Fibroblast of villous mesenchyme (primary cell): ENCODE results near the gene MTG1. TPM values are rescaled to one million over a fixed set of nuclear protein-coding genes. Genes with fewer than 3 reads are reported as not detected.

Source experiments
- DNase-seq: peaks from one replicate; pipeline ENCODE4 v3.0.0-alpha.2; 2010; ENCODE audit warnings: low read depth
- H3K4me3 ChIP-seq: 2 replicates; pipeline ENCODE4 v1.5.1; 2011; ENCODE audit warnings: low read depth, mild to moderate bottlenecking, low read length
- total RNA-seq: library from RNA; depleted of rRNA; stranded (reverse); fragments of >200 nt; gene quantifications from 2 replicates; pipeline ENCODE4 v1.2.3, GENCODE V29; 2012
- TF ChIP-seq, protein P1 (sequence below): IDR thresholded peaks from 2 replicates; pipeline ENCODE4 v1.5.1; 2012; ENCODE audit warnings: low read depth, mild to moderate bottlenecking, low read length; ENCODE audit not compliant: insufficient read depth

The MTG1 gene
- total RNA-seq, 1 donor, result 22.5 TPM

DNA sequence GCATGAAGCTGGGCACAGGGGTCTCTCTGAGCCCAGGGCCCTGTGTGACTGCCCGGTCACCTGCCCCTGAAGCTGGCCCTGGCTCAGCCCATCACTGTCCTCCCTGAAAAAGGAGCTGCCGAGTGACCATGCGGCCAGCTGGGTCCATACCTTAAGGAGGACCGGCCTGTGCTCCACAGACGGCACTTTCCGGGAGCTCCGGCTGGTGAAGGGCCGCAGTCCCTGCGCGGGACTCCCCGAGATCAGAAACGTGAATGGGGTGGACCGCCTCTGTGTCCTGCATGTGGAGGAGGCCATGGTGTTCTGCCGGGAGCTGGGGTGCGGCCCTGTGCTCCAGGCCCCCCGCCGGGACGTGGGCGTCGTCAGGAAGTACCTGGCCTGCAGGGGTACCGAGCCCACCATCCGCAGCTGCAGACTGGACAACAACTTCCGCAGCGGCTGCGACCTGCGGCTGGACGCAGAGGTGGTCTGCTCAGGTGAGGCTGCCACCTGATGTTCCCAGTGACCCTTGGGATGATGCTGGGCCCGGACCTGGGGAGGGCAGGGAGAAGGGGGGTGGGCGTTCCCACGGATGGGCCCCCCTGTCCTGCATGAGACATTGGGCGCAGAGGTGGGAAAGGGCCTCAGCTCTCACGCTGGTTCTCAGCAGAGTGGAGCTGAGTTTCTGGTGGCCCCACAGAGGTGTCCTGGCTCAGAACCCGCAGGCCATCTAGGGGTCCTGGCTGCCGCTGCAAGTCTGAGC lies 63.3 kb downstream of the MTG1 start:
- TF ChIP-seq, protein P1, sequence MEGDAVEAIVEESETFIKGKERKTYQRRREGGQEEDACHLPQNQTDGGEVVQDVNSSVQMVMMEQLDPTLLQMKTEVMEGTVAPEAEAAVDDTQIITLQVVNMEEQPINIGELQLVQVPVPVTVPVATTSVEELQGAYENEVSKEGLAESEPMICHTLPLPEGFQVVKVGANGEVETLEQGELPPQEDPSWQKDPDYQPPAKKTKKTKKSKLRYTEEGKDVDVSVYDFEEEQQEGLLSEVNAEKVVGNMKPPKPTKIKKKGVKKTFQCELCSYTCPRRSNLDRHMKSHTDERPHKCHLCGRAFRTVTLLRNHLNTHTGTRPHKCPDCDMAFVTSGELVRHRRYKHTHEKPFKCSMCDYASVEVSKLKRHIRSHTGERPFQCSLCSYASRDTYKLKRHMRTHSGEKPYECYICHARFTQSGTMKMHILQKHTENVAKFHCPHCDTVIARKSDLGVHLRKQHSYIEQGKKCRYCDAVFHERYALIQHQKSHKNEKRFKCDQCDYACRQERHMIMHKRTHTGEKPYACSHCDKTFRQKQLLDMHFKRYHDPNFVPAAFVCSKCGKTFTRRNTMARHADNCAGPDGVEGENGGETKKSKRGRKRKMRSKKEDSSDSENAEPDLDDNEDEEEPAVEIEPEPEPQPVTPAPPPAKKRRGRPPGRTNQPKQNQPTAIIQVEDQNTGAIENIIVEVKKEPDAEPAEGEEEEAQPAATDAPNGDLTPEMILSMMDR, result no peak
- H3K4me3 ChIP-seq, result no peak overlapping the region
- DNase-seq, result no peak

DNA sequence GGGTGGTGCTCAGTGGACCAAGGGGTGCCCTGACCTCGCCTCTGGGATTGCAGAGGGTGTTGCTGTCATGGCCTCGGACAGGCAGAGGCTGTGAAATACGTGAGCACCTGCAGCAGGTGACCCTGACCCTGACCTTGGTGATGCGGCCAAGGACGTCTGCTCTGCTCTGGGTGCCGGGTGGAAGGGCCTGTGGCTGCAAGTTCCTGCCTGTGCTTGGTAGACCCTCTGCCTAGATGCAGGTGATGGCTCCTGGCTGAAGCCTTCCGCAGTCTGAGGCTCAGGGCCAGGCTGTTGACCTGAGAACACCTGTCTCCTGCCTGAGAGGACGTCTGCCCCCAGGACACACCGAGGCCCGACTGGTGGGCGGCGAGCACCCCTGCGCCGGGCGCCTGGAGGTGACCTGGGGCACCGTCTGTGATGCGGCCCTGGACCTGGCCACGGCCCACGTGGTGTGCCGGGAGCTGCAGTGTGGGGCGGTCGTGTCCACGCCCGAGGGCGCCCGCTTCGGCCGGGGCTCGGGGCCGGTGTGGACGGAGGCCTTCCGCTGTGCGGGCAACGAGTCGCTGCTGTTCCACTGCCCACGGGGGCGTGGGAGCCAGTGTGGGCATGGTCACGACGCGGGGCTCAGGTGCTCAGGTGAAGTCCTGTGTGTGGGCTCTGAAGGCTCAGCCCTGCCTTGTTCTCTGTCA lies 64.2 kb downstream of the MTG1 start:
- TF ChIP-seq, protein P1, result no peak
- H3K4me3 ChIP-seq, result no peak overlapping the region
- DNase-seq, result no peak

DNA sequence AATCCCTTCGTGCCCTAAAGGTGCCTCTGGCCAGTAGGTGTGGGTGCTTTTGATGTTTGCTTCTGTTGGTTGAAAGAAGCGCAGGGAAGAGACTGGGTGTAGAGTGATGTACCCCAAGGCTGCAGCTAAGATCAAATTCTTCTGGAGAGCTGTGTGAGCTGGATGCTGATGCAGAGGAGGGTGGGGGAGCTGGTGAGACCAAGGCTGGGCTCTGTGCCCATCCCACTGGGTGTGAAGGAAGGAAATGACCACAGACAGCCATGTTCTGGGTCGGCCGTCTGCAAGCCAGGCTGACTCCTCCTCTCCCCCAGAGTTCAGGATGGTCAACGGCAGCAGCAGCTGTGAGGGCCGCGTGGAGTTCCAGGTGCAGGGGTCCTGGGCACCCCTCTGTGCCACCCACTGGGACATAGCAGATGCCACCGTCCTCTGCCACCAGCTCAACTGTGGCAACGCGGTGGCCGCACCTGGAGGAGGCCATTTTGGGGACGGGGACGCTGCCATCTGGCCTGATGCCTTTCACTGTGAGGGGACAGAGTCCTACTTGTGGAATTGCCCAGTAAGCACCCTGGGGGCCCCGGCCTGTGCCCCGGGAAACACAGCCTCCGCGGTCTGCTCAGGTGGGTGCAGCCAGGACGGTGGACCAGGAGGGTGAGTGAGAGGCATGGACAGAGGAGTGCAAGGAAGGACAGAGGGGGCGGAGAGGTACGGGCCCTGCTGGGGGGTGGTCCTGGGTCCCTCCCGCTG lies 64.9 kb downstream of the MTG1 start:
- no peak for DNase-seq
- no peak overlapping the region for H3K4me3 ChIP-seq
- TF ChIP-seq, protein P1, result no peak

DNA sequence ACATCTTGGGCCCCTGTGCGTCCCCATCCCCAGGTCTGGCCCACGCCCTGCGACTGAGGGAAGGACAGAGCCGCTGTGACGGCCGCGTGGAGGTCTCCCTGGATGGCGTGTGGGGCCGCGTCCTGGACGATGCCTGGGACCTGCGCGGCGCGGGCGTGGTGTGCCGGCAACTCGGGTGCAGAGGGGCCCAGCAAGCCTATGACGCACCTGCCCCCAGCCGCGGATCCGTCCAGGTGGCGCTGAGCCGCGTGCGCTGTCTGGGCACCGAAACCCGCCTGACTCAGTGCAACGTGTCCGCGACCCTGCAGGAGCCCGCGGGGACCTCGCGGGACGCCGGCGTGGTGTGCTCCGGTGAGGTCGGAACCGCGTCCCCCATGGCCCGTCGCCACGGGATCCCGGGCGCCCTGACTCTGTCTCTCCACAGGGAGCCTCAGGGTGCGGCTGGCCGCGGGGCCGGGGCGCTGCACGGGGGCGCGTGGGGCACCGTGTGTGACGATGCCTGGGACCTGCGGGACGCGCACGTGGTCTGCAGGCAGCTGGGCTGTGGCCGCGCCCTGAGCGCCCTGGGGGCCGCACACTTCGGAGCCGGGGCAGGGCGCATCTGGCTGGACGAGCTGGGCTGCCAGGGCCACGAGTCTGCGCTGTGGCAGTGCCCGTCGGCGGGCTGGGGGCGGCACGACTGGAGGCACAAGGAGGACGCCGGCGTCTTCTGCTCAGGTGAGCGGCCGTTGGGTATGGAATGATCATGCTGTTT lies 65.7 kb downstream of the MTG1 start:
- no peak for DNase-seq
- H3K4me3 ChIP-seq, result no peak overlapping the region
- TF ChIP-seq, protein P1, result no peak

DNA sequence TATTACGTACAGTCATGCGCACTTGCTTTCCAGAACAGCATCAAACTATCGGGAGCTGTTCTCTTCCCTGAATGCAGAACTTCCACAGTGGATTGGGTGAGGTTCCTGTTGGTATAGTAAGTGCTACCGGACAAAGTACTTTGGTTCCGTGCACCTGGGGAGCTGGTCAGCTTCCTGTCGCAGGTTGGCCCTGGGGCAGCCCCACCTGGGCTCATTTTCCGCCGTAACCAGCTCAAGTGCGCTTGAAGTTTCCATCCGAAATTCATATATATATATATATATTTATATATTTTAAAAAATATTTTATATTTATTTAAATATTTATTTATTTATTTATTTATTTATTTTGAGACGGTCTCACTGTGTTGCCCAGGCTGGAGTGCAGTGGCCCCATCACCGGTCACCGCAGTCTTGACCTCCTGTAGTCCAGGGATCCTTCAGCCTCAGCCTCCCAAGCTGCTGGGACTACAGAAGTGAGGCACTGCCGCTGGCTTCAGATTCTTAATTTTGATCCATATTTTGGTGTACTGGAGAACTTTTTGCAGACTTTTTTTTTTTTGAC lies 66.3 kb downstream of the MTG1 start:
- H3K4me3 ChIP-seq, result no peak overlapping the region
- TF ChIP-seq, protein P1, result no peak
- no peak for DNase-seq

DNA sequence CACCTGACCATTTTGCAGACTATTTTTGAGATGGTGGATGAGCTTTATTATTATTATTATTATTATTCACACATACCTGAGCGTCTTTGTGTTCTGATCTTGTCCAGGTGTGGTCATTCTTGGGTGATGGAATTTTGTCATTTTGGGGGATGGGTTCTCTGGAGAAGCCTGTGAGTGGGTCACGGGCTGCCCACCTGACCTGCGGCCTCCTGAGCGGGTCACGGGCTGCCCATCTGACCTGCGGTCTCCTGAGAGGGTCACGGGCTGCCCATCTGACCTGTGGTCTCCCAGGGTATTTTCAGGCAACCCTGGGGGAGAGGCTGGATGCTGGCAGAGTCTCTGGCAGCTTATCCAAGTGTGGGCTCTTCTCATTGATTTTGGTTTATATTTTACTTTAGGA lies 67.1 kb downstream of the MTG1 start:
- DNase-seq, result no peak
- H3K4me3 ChIP-seq, result no peak overlapping the region
- TF ChIP-seq, protein P1, result no peak
